NCI-H2196 (cell line): ENCODE data around the gene DENND1A.
"Not testable (repeated sequence)": the region's sequence is repeated elsewhere in the genome, so short reads cannot be mapped to it uniquely, and the experiment has no call there.

ENCODE experiments used
- DNase-seq: peaks from one replicate; lab custom pipeline; 2025; ENCODE audit not compliant: unreplicated experiment; lab: John Stamatoyannopoulos, UW

Gene DENND1A

GRCh38 chr9:123922911-123923310, 7.0 kb downstream of the DENND1A start:
- no peak for DNase-seq

GRCh38 chr9:123922431-123922830, 7.5 kb downstream of the DENND1A start:
- DNase-seq: no peak

DNA sequence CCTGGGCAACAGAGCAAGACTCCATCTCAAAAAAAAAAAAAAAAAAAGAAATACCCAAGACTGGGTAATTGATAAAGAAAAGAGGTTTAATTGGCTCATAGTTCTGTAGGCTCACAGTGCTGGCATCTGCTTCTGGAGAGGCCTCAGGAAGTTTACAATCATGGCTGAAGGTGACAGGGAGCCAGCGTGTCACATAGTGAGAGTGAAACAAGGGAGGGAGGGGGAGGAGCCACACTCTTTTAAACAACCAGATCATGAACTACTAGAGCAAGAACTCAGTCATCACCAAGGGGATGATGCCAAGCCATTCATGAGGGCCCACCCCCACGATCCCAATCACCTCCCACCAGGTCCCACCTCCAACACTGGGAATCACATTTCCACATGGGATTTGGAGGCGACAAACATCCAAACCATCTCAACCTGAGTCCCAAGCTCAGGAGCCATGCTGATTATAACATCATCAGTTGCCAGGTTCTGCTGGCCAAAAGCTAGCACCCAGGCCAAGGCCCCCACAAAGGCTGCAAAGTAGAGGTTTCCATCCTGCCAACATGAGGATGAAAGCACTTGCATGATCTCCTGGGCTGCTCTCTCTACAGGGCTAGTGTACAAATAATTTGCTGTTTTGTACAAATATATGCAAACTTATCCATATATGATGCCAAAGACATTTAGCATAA, 15.3 kb downstream of the DENND1A start:
- no peak for DNase-seq

- DNase-seq: no peak
These were observed 17.6 kb downstream of the DENND1A start for GRCh38 chr9:123912167-123912897.

DNA sequence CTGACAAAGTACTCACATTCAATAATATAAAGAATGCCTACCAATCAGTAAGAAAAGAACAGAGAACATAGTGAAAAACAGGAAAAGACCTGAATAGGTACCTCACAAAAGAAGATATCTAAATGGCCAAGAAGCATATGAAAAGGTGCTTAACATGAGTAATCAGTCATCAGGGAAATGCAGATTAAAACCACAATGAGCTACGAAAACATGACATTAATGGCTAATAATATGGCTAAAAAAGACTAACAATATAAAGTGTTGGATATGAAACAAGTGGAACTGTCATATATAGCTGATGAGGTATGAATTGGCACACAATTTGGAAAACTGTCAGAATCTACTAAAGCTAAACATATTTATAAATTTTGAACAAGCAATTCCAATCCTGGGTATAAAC, 18.9 kb downstream of the DENND1A start:
- DNase-seq: no peak

DNA sequence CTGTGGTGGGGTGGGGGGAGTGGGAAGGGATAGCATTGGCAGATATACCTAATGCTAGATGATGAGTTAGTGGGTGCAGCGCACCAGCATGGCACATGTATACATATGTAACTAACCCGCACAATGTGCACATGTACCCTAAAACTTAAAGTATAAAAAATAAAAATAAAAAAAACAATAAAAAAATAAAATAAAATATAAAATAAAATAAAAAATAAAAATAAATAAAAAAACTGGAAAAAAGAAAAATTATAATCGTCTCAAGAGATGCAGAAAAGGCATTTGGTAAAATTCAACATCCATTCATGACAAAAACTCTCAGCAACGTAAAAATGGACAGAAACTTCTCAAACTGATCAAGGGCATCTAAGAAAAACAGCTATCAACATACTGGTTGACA, 20.7 kb downstream of the DENND1A start:
- DNase-seq: not testable (repeated sequence)

DNA sequence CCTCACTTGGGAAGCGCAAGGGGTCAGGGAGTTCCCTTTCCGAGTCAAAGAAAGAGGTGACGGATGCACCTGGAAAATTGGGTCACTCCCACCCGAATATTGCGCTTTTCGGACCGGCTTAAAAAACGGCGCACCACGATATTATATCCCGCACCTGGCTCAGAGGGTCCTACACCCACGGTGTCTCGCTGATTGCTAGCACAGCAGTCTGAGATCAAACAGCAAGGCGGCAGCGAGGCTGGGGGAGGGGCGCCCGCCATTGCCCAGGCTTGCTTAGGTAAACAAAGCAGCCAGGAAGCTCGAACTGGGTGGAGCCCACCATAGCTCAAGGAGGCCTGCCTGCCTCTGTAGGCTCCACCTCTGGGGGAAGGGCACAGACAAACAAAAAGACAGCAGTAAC, 26.4 kb downstream of the DENND1A start:
- not testable (repeated sequence) for DNase-seq

- no peak for DNase-seq
These were observed 35.1 kb downstream of the DENND1A start for GRCh38 chr9:123894822-123895221.

DNA sequence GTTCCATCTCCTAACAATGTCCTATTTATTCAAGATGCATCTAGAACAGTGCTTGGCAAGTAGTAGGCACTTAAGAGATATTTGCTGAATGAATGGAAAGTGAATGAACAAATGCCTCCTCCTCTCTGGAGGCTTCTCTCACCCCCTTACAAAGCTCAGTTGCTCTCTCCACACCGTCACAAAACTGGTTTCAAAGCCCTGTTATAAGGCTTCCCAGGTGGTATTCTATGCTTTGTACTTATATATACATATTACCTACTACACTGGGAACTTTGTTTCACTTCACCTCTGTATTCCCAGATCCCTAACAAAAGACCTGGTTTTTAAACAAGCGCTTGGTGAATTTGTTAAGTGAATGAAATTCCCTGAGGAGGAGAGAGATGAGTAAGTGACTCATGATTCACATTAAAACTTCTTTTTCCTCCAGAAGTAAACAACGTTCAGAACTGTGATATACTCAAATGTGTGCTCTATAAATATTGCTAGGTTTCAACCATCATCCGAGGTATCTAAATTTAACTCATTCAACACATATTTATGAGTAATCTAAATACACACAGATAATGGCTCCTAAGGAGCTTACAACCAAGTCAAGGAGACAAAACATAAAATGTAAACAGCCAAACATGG, 36.0 kb downstream of the DENND1A start:
- DNase-seq: no peak

- no peak for DNase-seq
These were observed 36.8 kb downstream of the DENND1A start for GRCh38 chr9:123893115-123893514.

GRCh38 chr9:123887837-123888236, 42.1 kb downstream of the DENND1A start:
- no peak for DNase-seq

DNA sequence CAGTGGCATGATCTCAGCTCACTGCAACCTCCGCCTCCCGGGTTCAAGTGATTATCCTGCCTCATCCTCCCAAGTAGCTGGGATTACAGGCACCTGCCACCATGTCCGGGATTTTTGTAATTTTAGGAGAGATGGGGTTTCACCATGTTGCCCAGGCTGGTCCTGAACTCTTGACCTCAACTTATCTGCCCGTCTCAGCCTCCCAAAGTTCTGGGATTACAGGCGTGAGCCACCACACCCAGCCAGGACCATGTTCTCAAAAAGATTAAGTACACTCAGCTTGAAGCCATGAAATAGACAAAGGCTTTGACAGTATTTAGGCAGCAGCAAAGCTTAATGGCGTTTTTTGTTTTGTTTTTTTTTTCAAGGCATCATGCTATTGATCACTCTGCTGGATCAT, 44.1 kb downstream of the DENND1A start:
- not testable (repeated sequence) for DNase-seq

DNA sequence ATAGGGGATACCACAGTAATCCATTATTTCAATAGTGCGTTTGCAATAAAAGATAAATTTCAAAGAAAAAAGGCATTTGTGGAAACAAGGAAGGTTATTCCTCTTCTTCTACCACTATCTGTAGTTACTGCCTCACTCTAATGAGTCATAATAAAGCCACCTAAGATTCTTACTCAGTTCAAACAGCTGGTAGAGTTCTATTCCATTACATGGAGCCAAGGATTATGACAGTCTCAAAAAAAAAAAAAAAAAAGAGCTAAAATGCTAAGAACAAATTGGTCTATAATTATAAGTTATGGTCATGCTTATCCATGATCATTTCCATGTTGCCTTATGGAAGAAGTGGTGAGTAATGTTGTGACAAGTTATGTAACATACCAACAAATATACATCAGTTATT, 46.3 kb downstream of the DENND1A start:
- DNase-seq: no peak

GRCh38 chr9:123881604-123882003, 48.3 kb downstream of the DENND1A start:
- DNase-seq: no peak

- DNase-seq: no peak
These were observed 49.5 kb downstream of the DENND1A start for GRCh38 chr9:123880420-123880819.

DNA sequence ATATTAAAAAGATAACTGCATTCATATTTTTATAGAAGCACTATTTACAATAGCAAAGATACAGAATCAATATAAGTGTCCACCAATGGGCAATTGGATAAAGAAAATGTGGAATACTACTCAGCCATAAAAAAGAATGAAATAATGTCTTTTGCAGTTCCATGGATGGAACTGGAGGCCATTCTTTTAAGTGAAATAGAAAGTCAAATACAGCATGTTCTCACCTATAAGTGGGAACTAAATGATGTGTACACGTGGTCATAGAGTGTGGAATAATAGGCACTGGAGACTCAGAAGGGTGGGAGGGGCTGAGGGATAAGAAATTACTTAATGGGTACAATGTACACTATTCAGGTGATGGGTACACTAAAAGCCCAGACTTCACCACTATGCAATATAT, 53.2 kb downstream of the DENND1A start:
- no peak for DNase-seq

DNA sequence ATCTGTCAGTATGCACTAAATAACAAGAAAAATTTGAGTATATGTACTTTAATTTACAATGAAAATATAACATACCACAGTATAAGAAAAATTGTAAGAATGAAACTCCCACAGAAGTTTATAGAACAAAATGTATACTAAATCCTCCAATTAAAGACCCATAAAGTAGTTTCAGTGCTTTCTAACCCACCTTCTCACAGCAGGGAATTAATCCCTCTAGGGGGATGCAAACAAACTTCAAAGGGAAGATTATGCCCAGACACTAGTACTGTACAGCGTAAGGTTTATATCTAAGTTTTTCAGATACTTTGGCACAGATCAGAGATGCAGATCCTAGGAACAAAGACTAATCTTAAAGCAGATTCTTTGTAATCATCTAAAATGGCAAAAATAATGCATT, 57.2 kb downstream of the DENND1A start:
- DNase-seq: no peak

- DNase-seq: no peak
These were observed 58.1 kb downstream of the DENND1A start for GRCh38 chr9:123871781-123872180.

DNA sequence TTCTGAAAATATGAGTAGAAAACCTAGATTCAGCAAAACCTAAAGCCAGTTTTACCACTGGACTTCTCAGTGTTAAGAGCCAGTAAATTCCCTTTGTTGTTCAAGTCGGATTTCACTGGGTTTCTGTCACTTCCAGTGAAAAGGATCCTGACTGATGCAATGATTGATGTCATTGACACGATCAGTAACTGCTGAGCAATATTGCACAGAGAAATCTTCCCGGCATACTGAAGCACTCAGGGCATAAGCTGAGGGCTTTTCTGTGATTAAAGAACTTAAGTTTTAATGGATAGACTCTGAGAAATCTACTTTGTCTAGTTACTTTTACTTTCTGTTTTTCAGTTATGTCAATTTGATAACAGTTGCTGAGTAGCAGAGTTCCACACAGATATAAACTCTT, 61.9 kb downstream of the DENND1A start:
- DNase-seq: no peak

DNA sequence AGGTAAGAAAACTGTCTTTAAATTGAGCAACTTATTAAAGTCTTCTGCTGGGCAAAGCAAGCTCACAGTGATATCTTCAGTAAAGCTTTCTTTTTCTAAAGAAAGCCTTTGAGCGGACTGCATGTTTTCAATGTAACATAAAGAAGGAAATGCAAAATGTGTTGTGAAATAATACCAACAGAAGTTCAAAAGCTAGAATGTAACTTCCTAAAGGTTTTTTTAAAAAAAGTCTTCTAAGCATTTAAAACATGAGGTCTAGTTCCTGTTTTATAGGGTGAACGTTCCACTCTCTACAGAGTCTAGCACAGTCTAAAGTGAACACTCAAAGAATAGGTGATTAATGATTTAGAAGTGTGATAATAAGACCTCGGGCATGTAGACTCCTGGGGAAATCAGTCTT, 62.9 kb downstream of the DENND1A start:
- DNase-seq: no peak

DNA sequence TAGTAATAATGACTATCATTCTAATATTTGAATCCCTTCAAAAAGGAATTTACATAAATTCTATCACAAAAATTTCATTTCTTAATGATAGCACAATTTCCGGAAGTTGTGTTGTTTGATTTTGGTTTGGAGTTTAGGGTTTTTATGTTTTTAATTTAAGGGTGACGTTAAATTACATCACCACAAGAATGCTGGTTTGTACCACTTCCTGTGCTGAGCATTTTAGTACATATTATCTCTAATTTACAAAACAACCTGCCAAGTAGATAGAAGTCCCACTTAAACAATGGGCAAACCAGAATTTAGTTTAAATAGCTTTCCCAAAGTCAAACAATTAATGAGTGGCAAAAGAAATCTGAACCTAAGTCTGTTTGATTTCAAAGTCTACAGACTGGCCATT, 63.4 kb downstream of the DENND1A start:
- no peak for DNase-seq
